CD4-positive, CD25-positive, alpha-beta regulatory T cell (primary cell): ENCODE data around the gene RPA4. TPM values are rescaled to one million over a fixed set of nuclear protein-coding genes. Genes with fewer than 3 reads are reported as not detected.

Experiments
- ATAC-seq, 2 donors: fragments of 150-1000 bp; cut with Tn5 transposase; one replicate each; pipeline ENCODE4 v1.10.0; 2021; ENCODE audit warnings: low read depth in 2 of 2, moderate number of reproducible peaks in 2 of 2, moderate library complexity in 1 of 2
- DNase-seq, 3 donors: peaks; one replicate each; pipeline versions ENCODE4 v3.0.0 to v3.0.0-alpha.2; 2012 to 2022; ENCODE audit warnings: mixed read lengths in 1 of 3
- H3K27ac ChIP-seq: one replicate; pipeline ENCODE4 v1.7.0; 2013; ENCODE audit warnings: mild to moderate bottlenecking, low read length; ENCODE audit not compliant: insufficient read depth, poor library complexity, severe bottlenecking
- H3K27me3 ChIP-seq: one replicate; pipeline ENCODE4 v1.7.0; 2013; ENCODE audit warnings: low read length; ENCODE audit not compliant: control insufficient read depth, insufficient read depth
- H3K36me3 ChIP-seq: one replicate; pipeline ENCODE4 v1.7.0; 2013; ENCODE audit warnings: mild to moderate bottlenecking, low read length, moderate library complexity; ENCODE audit not compliant: control insufficient read depth, insufficient read depth
- H3K4me1 ChIP-seq: 2 replicates; pipeline ENCODE4 v1.7.0; 2013; ENCODE audit warnings: mild to moderate bottlenecking, low read length; ENCODE audit not compliant: insufficient read depth, control insufficient read depth, poor library complexity, severe bottlenecking
- H3K4me3 ChIP-seq: one replicate; pipeline ENCODE4 v1.7.0; 2013; ENCODE audit warnings: low read depth, mild to moderate bottlenecking, low read length, moderate library complexity
- H3K9me3 ChIP-seq, 2 experiments: 1 replicate in 1 of 2; 2 replicates in 1 of 2; pipeline ENCODE4 v1.7.0; 2013; ENCODE audit warnings: low read length in 2 of 2, mild to moderate bottlenecking in 1 of 2, moderate library complexity in 1 of 2; ENCODE audit not compliant: control insufficient read depth in 2 of 2
- H3K27ac Mint-ChIP-seq, 3 donors: one replicate each; pipeline ENCODE4 v1.8.0; 2020 to 2022; ENCODE audit warnings: mild to moderate bottlenecking in 3 of 3, mixed read lengths in 3 of 3, moderate library complexity in 2 of 3
- H3K27me3 Mint-ChIP-seq: one replicate; pipeline ENCODE4 v1.8.0; 2022; ENCODE audit warnings: mild to moderate bottlenecking, mixed read lengths
- H3K36me3 Mint-ChIP-seq: one replicate; pipeline ENCODE4 v1.8.0; 2020; ENCODE audit warnings: mixed read lengths
- H3K4me1 Mint-ChIP-seq, 4 donors: one replicate each; pipeline ENCODE4 v1.8.0; 2020 to 2022; ENCODE audit warnings: mixed read lengths in 4 of 4, mild to moderate bottlenecking in 1 of 4
- H3K4me3 Mint-ChIP-seq, 4 donors: one replicate each; pipeline ENCODE4 v1.8.0; 2020 to 2022; ENCODE audit warnings: mild to moderate bottlenecking in 4 of 4, mixed read lengths in 4 of 4, moderate library complexity in 3 of 4
- H3K9me3 Mint-ChIP-seq, 7 donors: one replicate each; pipeline ENCODE4 v1.8.0; 2020 to 2022; ENCODE audit warnings: mixed read lengths in 7 of 7, mild to moderate bottlenecking in 3 of 7, moderate library complexity in 2 of 7
- polyA plus RNA-seq, 4 donors: library from polyadenylated mRNA; unstranded; fragments of 300-500 nt; fragmentation: Illumina TruSeq; gene quantifications; one replicate each; pipeline ENCODE4 v1.2.3, GENCODE V29; 2021
- total RNA-seq: library from RNA; stranded (reverse); gene quantifications from one replicate; pipeline ENCODE4 v1.2.3, GENCODE V29; 2022

The RPA4 gene
- total and polyA plus RNA-seq, 5 donors from 2014 or later: 0.28 to 1.9 (median 1.00) TPM; not detected in 2

DNA sequence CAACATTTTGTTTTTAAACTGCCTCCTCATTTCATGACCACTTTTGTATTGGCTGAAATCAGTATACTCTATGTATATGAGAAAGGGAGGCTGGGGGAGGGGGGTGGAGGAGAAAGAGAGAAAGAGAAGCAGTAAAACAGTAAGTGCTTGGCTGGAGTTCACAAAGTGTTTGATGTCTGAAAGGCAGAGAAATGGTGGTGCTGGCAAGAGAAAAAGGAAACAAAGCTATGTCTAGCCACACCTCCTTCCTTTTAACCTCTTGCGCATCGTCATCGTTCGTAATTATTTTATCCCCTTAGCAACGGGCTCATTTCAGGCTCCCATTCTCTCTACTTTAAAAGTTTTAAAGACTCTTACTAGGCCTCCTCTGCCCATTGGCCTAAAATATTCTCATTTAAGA lies 25.6 kb downstream of the RPA4 start:
- Mint-ChIP-seq H3K36me3 (no peaks in the 10 kb centered on the region), H3K9me3 (no peaks in the 10 kb centered on the region), H3K27me3 (no peaks in the 10 kb centered on the region), H3K4me1 (peaks cover 0 to 2% (median 0%) of the 10 kb centered on the region in 4 donors), H3K4me3 (no peak overlapping the region), H3K27ac (no peak overlapping the region)
- DNase-seq (no peak), ATAC-seq (no peak)
- H3K4me3 ChIP-seq: no peak overlapping the region
- no peaks in the 10 kb centered on the region for H3K36me3 ChIP-seq
- H3K4me1 ChIP-seq: no peaks in the 10 kb centered on the region
- H3K27ac ChIP-seq: no peak overlapping the region
- H3K27me3 ChIP-seq: no peaks in the 10 kb centered on the region
- no peaks in the 10 kb centered on the region for H3K9me3 ChIP-seq

DNA sequence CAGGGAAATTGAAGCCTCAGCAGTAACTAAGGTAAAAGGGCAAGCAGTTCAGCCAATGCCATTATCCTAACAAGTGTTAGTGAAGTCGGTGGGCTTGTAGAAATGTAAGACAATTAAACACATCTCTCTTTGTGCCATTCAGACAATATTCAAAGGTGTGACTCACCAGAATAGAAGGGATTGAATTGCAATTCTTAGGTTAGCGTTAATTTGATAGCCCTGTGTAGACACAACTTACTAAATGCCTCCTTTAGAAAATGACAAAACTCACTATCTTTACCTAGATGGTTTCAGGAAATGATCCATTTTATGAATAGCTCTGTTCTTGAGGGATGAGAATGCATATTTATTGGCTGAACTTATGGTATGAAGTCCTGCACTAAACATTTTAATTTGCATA lies 35.2 kb downstream of the RPA4 start:
- no peaks in the 10 kb centered on the region for H3K9me3 ChIP-seq
- H3K36me3 Mint-ChIP-seq: peaks cover 4% of the 10 kb centered on the region
- no peak overlapping the region for H3K4me3 ChIP-seq
- no peak overlapping the region for H3K4me3 Mint-ChIP-seq
- H3K27me3 ChIP-seq: no peaks in the 10 kb centered on the region
- no peaks in the 10 kb centered on the region for H3K27me3 Mint-ChIP-seq
- no peak for ATAC-seq
- DNase-seq: no peak
- H3K4me1 Mint-ChIP-seq: no peaks in the 10 kb centered on the region
- no peak overlapping the region for H3K27ac ChIP-seq
- H3K9me3 Mint-ChIP-seq: no peaks in the 10 kb centered on the region
- no peak overlapping the region for H3K27ac Mint-ChIP-seq
- H3K4me1 ChIP-seq: no peaks in the 10 kb centered on the region
- no peaks in the 10 kb centered on the region for H3K36me3 ChIP-seq

DNA sequence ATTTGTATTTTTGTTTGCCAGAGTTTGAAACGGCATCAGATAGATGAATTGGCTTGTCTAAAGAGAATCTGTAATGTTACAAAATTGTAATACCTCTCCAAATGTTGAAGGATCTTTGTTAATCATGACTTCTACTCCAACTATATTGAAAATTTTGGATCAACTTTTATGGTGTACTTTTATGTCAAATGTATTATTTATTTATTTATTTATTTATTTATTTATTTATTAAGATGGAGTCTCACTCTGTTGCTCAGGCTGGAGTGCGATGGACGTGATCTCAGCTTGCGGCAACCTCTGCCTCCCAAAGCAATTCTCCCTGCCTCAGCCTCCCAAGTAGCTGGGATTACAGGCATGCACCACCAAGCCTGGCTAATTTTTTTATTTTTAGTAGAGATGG lies 36.0 kb downstream of the RPA4 start:
- H3K4me3 Mint-ChIP-seq: no peak overlapping the region
- ATAC-seq: no peak
- no peak overlapping the region for H3K27ac Mint-ChIP-seq

DNA sequence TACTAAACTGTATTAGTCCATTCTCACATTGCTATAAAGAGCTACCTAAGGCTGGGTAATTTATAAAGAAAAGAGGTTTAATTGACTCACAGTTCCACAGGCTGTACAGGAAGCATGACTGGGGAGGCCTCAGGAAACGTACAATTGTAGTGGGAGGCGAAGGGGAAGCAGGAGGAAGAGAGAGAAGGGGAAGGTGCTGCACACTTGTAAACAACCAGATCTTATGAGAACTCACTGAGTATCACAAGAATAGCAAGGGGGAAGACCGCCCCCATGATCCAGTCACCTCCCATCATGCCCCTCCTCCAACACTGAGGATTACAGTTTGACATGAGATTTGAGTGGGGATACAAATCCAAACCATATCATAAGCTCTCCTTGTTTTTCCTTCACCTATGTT lies 40.9 kb downstream of the RPA4 start:
- no peaks in the 10 kb centered on the region for H3K27me3 Mint-ChIP-seq
- peaks cover 0 to 6% (median 0%) of the 10 kb centered on the region in 4 donors for H3K4me1 Mint-ChIP-seq
- no peak overlapping the region for H3K27ac Mint-ChIP-seq
- Histone ChIP-seq H3K27me3 (no peaks in the 10 kb centered on the region), H3K4me1 (no peaks in the 10 kb centered on the region), H3K4me3 (no peak overlapping the region), H3K9me3 (no peaks in the 10 kb centered on the region), H3K27ac (no peak overlapping the region), H3K36me3 (no peaks in the 10 kb centered on the region)
- H3K4me3 Mint-ChIP-seq: no peak overlapping the region
- H3K36me3 Mint-ChIP-seq: no peaks in the 10 kb centered on the region
- ATAC-seq: no peak
- DNase-seq: no peak
- H3K9me3 Mint-ChIP-seq: peaks cover 0 to 8% (median 0%) of the 10 kb centered on the region in 7 donors

More for the DNA sequence above, 36.0 kb downstream of the RPA4 start:
- H3K27me3 Mint-ChIP-seq: no peaks in the 10 kb centered on the region
- no peaks in the 10 kb centered on the region for H3K36me3 ChIP-seq
- H3K4me3 ChIP-seq: no peak overlapping the region
- DNase-seq: no peak
- no peaks in the 10 kb centered on the region for H3K27me3 ChIP-seq
- H3K4me1 Mint-ChIP-seq: no peaks in the 10 kb centered on the region
- H3K9me3 ChIP-seq: no peaks in the 10 kb centered on the region
- no peaks in the 10 kb centered on the region for H3K4me1 ChIP-seq
- no peaks in the 10 kb centered on the region for H3K9me3 Mint-ChIP-seq
- H3K27ac ChIP-seq: no peak overlapping the region
- H3K36me3 Mint-ChIP-seq: peaks cover 4% of the 10 kb centered on the region

DNA sequence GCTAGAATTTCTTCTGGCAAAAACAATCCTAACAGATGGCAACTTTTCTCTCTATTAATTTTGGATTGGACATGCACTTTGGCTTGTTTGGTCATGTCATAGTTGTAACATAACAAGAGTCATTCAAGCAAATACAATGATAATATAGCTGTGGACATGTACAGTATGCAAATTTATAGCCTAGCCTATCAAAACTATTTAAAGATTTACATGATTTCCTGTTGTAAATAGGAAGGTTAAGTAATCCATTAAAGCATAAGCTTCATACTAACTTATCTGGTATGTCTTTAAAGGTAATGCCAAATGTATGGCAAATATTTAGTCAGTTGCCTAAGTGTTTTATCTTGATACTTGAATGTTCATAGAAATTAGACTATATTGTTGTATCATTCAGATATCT lies 45.3 kb downstream of the RPA4 start:
- Mint-ChIP-seq H3K27me3 (no peaks in the 10 kb centered on the region), H3K27ac (no peak overlapping the region), H3K9me3 (peaks cover 0 to 8% (median 0%) of the 10 kb centered on the region in 7 donors), H3K36me3 (no peaks in the 10 kb centered on the region), H3K4me1 (peaks cover 0 to 6% (median 0%) of the 10 kb centered on the region in 4 donors), H3K4me3 (no peak overlapping the region)
- no peaks in the 10 kb centered on the region for H3K9me3 ChIP-seq
- H3K4me1 ChIP-seq: no peaks in the 10 kb centered on the region
- no peaks in the 10 kb centered on the region for H3K27me3 ChIP-seq
- H3K36me3 ChIP-seq: no peaks in the 10 kb centered on the region
- ATAC-seq (no peak), DNase-seq (no peak)
- no peak overlapping the region for H3K4me3 ChIP-seq
- H3K27ac ChIP-seq: no peak overlapping the region

Other genes with a start within 250 kb of the RPA4 start
- 17.0 TPM for gene DIAPH2, start 199.1 kb upstream of the RPA4 start, total RNA-seq
- 1 to 10 TPM; 6.3 to 9.0 (median 6.6) TPM for gene DIAPH2, start 199.1 kb upstream of the RPA4 start, polyA plus RNA-seq